HFF-Myc (cell line): Measurements from ENCODE around the gene ZNF76.

Experiments
- DNase-seq: peaks from one replicate; pipeline ENCODE4 v3.0.0-alpha.2; 2011; ENCODE audit warnings: low read depth; ENCODE audit errors: extremely low read depth
- H3K4me3 ChIP-seq: replicated peaks from 2 replicates; pipeline ENCODE4 v1.5.1; 2011; ENCODE audit warnings: low read depth, mild to moderate bottlenecking, control low read depth, low read length
- TF ChIP-seq, protein P1 (sequence below): IDR thresholded peaks from 2 replicates; pipeline ENCODE4 v1.5.1; 2012; ENCODE audit warnings: mild to moderate bottlenecking, low read depth, low read length, control low read depth; ENCODE audit errors: missing control alignments

The ZNF76 gene

DNA sequence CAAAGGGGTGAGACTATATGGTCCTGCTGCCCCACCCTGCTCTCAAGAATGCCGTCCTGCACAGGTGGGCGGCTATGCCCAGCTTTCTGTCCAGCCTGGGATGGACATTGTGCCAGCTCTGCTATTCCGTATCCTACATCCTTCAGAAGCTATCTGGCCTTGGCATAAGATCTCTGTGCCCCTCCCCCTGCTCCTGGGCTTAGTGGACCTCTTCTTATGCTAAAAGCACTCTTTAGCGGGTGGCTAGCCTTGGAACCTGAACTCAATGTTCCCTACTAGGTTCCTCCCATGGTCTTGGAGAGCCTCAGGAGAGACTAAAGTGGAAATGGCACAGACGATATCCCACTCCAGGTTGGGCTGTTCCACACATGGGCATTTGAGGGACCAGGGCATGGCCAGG is 23.3 kb upstream of the ZNF76 start:
- TF ChIP-seq, protein P1, sequence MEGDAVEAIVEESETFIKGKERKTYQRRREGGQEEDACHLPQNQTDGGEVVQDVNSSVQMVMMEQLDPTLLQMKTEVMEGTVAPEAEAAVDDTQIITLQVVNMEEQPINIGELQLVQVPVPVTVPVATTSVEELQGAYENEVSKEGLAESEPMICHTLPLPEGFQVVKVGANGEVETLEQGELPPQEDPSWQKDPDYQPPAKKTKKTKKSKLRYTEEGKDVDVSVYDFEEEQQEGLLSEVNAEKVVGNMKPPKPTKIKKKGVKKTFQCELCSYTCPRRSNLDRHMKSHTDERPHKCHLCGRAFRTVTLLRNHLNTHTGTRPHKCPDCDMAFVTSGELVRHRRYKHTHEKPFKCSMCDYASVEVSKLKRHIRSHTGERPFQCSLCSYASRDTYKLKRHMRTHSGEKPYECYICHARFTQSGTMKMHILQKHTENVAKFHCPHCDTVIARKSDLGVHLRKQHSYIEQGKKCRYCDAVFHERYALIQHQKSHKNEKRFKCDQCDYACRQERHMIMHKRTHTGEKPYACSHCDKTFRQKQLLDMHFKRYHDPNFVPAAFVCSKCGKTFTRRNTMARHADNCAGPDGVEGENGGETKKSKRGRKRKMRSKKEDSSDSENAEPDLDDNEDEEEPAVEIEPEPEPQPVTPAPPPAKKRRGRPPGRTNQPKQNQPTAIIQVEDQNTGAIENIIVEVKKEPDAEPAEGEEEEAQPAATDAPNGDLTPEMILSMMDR = no peak
- no peak for DNase-seq
- H3K4me3 ChIP-seq = no peak overlapping the region

DNA sequence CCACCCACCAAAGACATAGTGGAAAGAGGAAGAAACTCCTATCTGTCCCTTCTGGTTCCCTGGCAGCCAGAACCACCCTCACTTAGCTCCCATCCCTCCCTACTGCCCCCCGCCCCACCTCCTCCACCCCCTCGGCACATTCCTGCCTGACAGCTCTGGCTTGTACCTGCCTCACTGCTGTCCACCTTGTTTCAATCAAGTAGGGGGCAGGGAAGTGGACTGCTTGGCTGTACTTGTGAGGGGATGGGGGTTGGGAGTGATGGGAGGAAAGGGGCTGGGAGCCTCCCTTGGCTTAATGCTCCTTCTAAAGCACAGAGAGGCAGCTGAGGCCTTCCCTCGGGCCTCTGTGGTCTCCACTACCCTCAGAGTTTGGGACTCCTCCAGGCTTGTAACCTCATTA is 22.1 kb upstream of the ZNF76 start:
- TF ChIP-seq, protein P1 = no peak
- no peak for DNase-seq

DNA sequence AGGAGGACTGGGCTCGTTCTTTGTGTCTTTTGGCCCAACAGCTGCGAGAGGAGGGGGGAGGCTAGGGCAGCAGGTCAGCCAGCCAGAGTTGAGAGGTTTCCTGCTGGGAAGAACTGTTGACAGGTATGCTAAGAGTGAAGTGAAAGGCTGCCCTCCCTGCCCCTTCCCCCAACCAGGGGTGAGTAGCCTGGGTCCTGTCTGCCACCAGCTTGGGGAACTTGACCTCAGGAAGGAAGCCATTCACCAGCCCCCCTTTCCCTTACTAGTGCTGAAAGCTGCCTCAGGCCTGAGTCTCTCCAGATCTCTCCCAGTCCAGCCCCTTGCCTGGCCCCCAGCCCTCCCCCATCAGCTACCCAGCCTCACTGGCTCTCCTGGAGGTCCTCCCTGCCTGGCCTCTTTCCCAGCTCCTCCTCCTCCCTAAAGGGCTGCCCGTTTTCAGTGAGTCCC is 20.7 kb upstream of the ZNF76 start:
- no peak for DNase-seq
- no peak overlapping the region for H3K4me3 ChIP-seq
- TF ChIP-seq, protein P1 = no peak

More for the DNA sequence above, 22.1 kb upstream of the ZNF76 start:
- H3K4me3 ChIP-seq = no peak overlapping the region

DNA sequence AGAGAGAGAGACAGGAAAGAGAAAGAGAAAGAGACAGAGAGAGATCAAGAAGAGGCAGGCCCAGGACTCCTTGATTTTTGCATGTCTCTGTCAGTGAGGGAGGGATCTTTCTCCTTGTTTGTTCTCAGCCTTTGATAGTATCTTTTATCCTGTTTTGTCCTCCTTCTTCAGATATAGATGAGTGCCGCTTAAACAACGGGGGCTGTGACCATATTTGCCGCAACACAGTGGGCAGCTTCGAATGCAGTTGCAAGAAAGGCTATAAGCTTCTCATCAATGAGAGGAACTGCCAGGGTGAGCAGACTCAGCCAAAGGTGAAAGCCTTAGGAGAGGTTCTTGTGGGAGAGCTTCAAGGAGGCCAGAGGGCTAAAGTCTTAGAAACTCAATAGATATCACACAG is 20.0 kb upstream of the ZNF76 start:
- no peak overlapping the region for H3K4me3 ChIP-seq
- DNase-seq = no peak
- TF ChIP-seq, protein P1 = no peak

DNA sequence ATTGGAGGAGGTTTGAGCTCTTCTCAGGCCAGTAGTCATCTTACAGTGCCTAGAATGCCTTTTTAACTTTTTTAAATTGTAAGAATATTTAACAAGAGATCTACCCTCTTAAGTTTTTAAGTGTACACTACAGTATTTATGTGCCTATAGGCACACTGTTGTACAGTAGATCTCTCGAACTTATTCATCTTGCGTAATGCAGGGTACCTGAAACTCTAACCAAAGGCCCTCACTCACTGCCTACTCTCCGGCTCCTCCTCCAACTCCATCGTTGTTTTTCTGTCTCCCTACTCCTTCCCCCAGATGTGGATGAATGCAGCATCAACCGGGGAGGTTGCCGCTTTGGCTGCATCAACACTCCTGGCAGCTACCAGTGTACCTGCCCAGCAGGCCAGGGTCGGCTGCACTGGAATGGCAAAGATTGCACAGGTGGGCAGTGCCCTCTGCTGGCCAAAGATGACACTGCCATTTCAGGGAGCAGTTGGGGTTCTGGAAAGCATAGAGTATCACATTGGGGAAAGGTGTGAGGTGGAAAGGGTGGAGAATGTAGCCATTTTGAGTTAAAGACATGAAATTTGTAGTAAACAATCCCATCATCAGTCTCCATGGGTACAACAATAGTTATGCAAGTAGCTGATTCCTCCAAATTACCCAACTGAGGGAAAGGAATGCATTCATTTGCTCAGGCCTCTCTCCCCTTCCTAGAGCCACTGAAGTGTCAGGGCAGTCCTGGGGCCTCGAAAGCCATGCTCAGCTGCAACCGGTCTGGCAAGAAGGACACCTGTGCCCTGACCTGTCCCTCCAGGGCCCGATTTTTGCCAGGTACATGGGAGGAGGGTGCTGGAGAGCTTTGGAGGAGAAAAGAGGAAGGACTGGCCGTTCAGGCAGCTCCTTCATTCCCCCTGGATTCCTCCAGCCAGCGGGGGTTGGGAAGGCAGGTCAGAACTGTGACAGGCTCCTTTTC is 18.4 kb upstream of the ZNF76 start:
- no peak for DNase-seq
- H3K4me3 ChIP-seq = no peak overlapping the region
- TF ChIP-seq, protein P1 = peak; percentile 98

DNA sequence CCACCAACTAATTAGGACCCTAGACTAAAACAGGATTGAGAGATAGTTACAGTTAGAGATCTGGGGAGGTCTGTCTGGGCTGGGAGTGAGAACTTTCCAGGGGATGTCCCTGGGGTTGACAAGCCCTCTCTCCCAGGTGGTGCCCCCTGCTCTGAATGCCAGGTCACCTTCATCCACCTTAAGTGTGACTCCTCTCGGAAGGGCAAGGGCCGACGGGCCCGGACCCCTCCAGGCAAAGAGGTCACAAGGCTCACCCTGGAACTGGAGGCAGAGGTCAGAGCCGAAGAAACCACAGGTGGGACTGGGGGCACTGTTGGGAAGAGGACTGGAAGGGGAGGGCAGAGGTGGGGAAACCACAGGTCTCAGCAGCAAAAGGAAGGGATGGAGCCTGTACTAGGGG is 17.0 kb upstream of the ZNF76 start:
- TF ChIP-seq, protein P1 = no peak
- no peak overlapping the region for H3K4me3 ChIP-seq
- no peak for DNase-seq
